GM10266 (cell line): ENCODE data around the gene RNF212B.
A peak's percentile ranks its signal among the peaks of the same experiment; 100 is the strongest.
"Not testable (repeated sequence)": the region's sequence is repeated elsewhere in the genome, so short reads cannot be mapped to it uniquely, and the experiment has no call there.

Source experiments
- DNase-seq: peaks from one replicate; pipeline ENCODE4 v3.0.0; 2012; ENCODE audit errors: extremely low spot score
- TF ChIP-seq, protein P1 (sequence below): IDR thresholded peaks from 2 replicates; pipeline ENCODE4 v1.5.1; 2012; ENCODE audit warnings: mild to moderate bottlenecking, low read depth; ENCODE audit not compliant: control insufficient read depth, insufficient read depth; ENCODE audit errors: missing control alignments

RNF212B gene

GRCh38 chr14:23275412-23275811 lies 37.7 kb downstream of the RNF212B start:
- TF ChIP-seq, protein P1, sequence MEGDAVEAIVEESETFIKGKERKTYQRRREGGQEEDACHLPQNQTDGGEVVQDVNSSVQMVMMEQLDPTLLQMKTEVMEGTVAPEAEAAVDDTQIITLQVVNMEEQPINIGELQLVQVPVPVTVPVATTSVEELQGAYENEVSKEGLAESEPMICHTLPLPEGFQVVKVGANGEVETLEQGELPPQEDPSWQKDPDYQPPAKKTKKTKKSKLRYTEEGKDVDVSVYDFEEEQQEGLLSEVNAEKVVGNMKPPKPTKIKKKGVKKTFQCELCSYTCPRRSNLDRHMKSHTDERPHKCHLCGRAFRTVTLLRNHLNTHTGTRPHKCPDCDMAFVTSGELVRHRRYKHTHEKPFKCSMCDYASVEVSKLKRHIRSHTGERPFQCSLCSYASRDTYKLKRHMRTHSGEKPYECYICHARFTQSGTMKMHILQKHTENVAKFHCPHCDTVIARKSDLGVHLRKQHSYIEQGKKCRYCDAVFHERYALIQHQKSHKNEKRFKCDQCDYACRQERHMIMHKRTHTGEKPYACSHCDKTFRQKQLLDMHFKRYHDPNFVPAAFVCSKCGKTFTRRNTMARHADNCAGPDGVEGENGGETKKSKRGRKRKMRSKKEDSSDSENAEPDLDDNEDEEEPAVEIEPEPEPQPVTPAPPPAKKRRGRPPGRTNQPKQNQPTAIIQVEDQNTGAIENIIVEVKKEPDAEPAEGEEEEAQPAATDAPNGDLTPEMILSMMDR, result no peak
- DNase-seq, result no peak

- DNase-seq, result no peak
- TF ChIP-seq, protein P1, result no peak
These were observed 39.5 kb downstream of the RNF212B start for GRCh38 chr14:23277189-23277588.

- DNase-seq, result not testable (repeated sequence)
These were observed 40.2 kb downstream of the RNF212B start for GRCh38 chr14:23277928-23278327.

DNA sequence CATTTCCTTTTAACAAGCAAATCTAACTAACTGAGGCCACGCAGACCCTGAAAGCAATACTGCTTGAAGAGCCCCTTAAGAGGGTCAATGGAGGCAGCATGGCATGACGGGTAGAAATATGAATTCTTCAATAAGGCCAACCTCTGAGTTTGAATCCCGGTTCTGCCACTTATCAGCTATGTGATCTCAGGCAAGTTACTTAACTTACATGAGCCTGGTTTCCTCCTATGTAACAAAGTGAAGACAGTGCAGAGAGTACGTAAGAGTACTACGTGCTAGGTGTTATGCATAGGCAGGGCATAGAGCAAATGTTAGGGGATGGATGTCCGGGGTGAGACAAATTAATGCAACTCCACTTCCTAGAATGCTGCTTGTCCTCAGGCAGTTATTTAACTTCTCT lies 43.5 kb downstream of the RNF212B start:
- DNase-seq, result no peak
- TF ChIP-seq, protein P1, result no peak

DNA sequence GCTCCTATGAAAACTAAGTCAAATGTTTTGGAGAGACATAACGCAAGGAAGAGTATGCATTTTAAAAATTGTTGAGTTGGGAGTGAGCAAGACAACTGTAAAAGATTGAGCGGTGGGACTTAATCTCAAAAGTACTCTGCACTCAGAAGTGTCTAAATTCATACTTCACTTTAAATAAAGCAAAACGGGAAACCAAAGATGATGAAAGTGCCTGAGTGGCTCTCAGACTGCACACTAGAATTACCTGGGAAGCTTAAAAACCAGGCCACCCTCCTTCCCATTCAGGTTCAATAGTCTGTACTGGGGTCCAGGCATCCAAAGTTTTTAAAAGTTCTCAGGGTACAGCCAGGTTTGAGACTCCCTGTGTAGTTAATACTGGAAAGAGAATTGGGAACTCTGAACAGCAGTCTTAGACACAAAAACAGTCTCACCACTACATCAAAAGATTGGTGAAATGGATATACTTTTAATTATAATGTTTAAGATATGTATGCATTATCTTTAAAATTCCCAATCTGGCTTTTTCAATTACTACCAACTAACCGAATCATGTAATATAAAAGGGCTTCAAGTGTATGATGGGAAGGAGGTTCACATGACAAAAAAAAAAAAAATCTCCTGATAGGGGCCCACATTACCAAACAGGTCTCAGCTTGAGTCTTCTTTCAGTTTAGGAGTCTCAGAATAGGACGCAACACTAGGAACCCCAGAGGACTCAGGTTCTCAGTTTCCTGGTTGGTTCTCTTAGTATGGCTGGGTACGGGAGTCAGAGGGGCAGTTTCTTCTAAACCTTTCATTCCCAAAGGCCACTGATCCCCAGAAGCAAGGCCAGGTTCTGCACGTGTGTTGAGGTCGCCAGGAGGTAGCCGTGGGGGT lies 47.2 kb downstream of the RNF212B start:
- TF ChIP-seq, protein P1, result no peak
- DNase-seq, result peak; percentile 66

DNA sequence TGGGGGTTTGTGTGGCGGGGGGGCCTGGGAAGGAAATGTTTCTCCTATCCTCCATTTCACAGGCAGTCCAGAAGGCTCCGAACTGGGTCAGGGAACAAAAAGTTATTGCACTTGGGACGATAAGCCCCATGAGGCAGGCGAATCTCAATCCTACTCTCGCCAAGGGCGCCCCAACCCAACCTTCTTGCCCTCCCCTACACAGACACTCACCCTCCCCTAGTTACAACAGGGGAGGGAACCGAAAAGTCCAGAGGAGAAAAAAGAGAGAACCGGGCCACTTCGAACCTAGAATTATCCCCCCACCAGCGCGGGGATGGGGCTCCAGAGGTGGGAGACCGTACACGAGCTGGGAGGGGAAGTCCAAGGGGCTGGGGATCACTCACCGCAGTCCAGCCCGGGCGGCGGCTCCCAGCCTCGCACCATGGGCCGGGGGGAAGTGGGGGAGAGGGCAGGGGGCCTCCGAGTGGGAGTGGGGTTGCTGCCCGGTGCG lies 47.8 kb downstream of the RNF212B start:
- DNase-seq, result peak; percentile 39
- TF ChIP-seq, protein P1, result no peak

DNA sequence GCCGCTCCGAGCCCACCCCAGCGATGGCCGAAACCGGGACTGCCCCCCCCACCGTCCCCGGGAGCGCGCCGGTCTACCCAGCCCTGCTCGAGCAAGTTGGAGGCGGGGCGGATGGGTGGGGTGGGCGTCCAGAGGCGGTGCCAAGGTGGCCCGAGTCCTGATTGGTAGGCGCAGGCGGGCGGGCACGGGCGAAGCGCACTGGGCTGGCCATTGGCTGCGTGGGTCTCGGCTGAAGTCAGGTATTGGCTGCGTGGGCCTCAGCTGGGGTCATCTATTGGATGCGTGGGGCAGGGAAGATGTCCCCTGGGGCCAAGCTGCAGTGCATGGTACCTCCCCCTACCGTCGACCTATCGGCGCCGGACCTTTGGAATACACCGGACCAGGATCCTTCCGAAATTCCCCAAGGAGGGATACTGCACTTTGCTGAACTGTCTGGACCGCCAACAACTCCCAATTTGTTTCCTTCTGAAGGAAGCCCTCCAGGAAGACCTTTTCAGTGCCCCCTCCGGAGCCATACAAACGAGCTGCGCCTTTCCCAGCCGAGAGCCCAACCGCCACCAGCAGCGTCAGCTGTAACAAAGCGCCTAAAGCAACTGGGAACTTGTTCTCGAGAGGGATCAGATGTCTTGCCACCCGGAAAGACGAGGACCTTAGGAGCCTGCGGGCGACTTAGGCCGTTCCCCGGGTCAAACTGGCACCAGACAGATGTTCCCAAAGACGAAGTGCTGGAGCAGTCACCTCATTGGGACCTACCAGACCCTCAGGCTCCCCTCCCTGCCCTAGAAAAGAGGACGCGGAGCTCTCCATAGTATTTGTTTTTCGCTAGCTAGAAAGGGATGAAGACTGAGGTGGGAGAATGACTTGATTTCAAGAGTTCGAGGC lies 48.5 kb downstream of the RNF212B start, which contains the start of gene HOMEZ:
HOMEZ (minus strand) TSS at position 113 of the 882 bp plus-strand sequence. CDS start 180 bp downstream, outside the sequence.
- DNase-seq, result peak; percentile 96
- TF ChIP-seq, protein P1, result no peak
